ENCODE data around the gene BCL2L13.
"Not testable (repeated sequence)": the region's sequence is repeated elsewhere in the genome, so short reads cannot be mapped to it uniquely, and the experiment has no call there.

Gene BCL2L13

GRCh38 chr22:17732251-17732854, 93.8 kb downstream of the BCL2L13 start:
- no peak for DNase-seq

DNA sequence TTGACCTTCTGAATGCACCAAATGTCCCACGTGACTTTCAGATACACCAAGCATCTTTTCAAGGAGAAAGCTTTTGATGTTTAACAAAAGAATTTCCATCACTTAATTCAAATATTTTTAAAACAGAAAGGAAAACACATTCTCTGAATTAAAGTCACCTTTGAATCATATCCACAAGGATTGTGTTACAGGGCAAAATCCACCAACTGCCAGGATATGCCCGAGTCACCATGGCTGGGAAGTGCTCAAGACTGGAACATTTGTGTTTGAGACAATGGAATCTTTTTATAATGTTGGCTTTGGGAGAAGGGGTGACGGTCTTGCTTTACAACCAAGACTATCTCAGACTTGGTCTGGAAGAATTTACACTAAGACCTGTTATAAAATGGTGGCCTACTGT, 94.9 kb downstream of the BCL2L13 start:
- no peak for DNase-seq

GRCh38 chr22:17734187-17734586, 95.6 kb downstream of the BCL2L13 start:
- peak; percentile 32 for DNase-seq

DNA sequence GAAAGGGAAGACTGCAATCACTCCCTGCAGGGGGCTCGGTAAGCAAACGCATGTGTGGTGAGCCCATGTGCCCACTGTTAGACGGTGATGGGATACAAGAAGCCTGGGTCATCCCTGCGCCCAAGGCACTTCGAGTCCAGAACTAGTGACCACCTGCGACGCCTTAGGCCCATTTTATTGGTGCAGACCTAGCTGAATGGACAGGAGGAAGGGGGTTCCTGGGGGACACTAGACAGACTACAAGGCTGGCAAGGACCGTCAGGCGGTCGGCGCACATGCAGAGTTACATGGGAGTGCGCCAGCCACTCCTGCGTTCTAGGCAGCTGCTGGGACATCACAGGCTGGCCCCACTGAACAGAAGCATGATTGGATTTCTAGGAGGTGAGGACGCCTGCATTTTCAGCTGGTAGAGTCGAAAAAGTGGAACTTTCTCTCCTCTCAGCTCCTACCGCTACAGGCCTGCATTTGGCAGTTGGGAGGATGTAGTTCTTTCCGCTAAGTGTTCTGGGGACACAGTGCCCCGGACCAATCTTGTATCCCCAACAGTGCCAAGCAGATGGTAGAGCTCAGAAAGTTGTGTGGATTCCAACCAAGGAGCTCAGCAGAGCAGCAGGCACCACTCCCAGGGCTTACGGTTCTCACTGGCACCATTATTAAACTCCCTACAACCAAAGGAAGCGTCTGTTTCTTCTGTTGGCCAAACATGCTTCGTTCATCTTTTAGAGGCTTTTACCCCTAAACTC, 100.0 kb downstream of the BCL2L13 start:
- DNase-seq: no peak

DNA sequence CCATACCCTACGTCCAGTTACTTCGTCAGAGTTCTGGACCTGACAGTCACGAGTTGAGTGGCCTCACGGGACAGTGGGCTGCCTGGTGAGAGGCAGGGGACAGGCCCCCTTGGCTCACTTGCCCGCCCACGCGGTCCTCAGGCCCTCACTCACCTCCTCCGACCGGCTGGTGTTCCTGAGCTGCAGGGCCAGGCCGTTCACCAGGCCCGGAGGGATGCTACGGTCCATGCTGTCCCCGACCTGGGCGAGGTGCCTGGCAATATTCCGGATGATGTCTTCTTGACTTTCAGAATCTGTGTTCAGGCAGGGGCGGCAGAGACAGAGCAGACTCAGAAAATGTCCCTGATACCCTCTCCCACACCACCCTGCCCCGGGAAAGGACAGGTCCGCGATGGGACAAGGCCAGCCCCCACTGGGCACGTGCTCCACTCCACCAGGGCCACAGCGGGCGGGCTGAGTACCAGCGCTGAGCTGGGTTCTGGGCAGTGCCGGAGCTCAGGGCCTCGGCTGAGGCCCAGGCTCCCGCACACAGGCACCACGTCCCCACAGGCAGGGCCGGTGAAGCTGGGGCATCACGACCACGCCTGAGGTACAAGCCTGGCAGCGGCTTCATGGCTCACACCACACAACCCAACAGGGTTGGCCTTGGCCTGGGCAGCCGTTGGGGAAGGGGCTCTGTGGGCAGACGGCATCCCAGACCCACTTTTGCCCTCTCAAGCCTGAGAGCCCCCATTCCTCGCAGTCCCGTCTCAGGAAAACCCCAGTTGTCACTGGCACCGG, 100.8 kb downstream of the BCL2L13 start:
- no peak for DNase-seq

DNA sequence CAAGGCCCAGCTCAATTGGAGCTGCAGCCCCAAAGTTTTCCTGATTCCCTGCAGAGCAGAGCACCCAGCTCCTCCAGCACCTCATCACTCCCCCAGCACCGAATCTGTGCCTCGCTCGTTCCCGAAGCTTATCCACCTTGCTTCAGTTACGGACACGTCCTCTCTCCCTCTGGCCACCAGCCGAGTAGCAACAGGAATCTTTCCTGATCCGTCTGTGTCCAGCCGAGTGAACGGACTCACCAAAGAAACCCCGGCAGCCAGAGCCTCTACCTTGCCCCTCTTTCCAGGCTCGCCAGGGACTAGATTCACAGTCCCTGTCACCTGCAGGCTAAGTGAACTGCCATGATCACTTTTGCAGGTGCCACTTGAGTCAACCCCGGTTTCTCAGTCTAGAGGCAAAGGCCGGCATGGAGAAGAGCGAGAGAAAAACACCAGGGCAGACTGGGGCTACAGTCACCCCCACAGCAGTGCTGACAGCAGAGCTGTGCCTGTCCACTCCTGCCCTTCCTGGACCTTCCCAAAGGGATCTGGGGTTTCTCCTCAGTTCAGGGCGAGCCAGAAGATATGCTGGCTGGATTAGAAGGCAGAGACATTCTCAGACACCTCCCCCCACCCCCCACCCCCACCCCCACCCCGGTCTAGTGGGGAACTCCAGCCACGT, 103.4 kb downstream of the BCL2L13 start:
- DNase-seq: no peak

GRCh38 chr22:17742527-17742902, 104.0 kb downstream of the BCL2L13 start:
- DNase-seq: peak; percentile 67

- no peak for DNase-seq
Observed at GRCh38 chr22:17743661-17744411, 105.3 kb downstream of the BCL2L13 start.

DNA sequence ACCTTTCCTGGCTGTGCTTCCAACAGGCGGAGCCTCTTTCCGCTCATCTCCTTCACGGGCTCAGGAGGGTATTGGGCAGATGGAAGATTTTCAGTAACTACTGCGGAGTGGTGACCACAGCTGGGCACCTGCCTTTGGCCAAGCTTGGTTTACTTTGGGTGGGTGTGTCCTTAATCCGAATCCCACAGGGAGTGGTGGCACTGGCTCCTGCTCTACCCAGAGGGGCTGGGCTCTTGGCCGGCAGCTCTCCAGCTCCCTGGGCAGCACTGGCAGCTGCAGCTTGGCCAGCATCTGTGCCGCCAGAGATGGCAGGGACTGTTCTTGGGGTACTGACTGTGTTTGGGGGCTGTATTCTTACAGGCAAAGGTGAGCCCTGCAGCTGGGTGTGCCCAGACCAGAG, 105.9 kb downstream of the BCL2L13 start:
- DNase-seq: no peak

DNA sequence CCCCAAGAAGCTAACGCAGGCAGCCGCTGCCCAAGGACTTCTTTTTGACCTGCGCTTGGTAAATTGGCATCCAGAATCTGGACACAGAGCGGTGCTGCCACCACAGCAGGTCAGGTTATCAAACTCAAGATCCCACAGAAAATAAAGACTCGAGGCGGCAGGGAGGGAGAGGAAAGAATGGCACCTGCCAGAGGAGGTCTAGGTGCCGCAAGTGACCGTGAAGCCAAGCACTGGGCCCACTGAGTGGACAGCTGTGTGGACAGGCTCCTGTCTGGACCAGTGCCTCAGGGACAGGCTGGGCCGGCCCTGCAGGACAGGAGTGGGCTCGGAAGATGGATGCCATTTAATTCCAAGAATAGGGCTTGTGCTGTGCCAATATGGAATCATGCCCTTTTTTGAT, 108.4 kb downstream of the BCL2L13 start:
- DNase-seq: no peak

- no peak for DNase-seq
Observed at GRCh38 chr22:17748555-17749353, 110.2 kb downstream of the BCL2L13 start.

GRCh38 chr22:17749605-17750395, 111.2 kb downstream of the BCL2L13 start:
- no peak for DNase-seq

- DNase-seq: no peak
Observed at GRCh38 chr22:17751596-17751995, 113.0 kb downstream of the BCL2L13 start.

- DNase-seq: no peak
Observed at GRCh38 chr22:17753401-17753989, 114.9 kb downstream of the BCL2L13 start.

DNA sequence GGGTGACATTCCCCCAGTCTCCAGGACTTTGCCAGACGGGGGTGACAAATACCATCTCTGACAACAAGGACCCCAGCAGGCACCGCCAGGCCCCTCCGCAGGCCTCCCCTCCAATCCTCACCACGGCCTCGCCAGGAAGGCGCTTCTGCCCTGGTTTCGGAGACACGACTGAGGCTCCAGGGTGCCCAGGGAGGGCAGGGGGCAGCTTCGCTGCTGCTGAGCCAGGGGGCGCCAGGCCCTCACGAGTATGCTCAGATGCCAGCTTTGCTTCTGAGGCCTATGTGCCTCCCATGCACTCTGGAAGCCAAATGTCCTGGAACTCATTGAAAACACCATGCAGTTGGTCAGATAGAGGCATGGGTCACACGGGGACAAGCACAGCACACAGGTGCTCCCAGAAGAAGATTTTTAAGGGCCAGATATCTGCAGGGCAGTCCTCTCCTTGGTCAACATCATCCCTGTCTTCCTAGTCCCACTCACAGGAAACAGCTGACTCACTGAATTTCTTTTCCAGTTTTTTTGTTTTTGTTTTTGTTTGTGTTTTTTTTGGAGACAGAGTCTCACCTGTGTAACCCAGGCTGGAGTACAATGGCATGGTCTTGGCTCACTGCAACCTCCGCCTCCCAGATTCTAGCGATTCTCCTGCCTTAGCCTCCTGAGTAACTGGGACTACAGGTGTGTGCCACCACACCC, 115.8 kb downstream of the BCL2L13 start:
- peak; percentile 28 for DNase-seq

GRCh38 chr22:17761138-17761488, 122.6 kb downstream of the BCL2L13 start:
- no peak for DNase-seq

DNA sequence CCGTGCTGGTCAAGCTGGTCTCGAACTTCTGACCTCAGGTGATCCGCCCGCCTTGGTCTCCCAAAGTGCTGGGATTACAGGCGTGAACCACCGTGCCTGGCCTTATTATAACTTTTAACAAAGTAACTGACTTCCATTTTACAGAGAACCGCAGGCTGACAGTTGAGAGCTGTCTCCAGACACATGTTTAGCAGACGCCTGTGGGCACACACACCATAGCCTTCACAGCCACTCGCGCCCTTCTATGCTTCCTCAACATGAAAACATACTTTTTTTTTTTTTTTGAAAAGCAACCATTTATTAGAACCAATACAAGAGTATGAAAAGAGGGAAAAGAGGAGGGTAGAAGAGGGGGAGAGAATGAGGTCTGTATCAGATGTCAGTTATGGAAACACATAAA, 124.9 kb downstream of the BCL2L13 start:
- DNase-seq: not testable (repeated sequence)

DNA sequence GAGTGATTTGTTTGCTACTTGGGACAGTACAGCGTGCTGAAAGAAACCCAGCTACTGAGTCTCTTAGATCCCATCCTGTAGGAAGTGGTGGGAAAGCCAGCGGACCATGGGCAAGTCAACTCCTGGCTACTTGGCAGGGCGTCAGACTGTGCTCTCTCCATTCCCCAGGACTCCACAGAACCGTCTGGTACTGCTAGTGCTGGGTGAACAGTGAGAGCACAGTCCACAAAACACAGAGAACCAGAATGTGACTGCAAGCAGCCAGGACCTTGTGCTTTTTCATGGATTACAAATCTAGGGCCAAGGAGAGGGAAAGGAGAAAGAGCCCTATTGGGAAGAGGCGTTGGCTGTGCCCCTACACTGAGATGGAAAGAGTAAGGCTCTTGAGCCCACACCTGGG, 125.5 kb downstream of the BCL2L13 start:
- no peak for DNase-seq

DNA sequence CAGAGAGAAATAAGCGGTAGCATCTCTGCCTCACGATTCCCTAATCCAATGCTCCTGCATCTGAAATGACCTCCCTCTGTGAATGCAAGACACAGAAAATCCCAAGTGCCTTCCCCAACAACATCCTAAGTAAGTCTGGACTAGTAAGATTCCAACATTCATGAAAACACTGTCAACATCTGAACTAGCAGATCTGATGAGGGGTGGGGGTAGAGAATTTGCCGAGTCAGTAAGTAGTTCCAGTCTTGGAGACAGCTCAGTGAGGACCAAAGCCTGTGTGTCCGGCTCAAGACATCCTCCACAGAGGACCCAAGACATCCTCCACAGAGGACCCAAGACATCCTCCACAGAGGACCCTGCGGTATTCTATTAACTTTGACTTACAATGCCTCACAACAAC, 126.3 kb downstream of the BCL2L13 start:
- not testable (repeated sequence) for DNase-seq
